H1 (cell line): ENCODE results near the gene BRIP1.

Experiments used
- CTCF ChIP-seq, 3 experiments: IDR thresholded peaks; 1 replicate in 2 of 3; 2 replicates in 1 of 3; pipeline versions ENCODE4 v1.5.1 to v1.6.1; 2011; ENCODE audit warnings: low read length in 3 of 3, mild to moderate bottlenecking in 3 of 3, inconsistent platforms in 2 of 3, low read depth in 1 of 3, moderate library complexity in 1 of 3; ENCODE audit not compliant: insufficient read depth in 1 of 3; ENCODE audit errors: control extremely low read depth in 1 of 3
- EZH2 ChIP-seq: fragments of 200-600 bp; sonication (generic); IDR thresholded peaks from 2 replicates; pipeline ENCODE4 v1.7.1; 2012; ENCODE audit warnings: low read depth, mild to moderate bottlenecking, moderate library complexity, low read length, inconsistent platforms; ENCODE audit not compliant: severe bottlenecking
- MAFK ChIP-seq: IDR thresholded peaks from 2 replicates; pipeline ENCODE4 v1.6.1; 2012; ENCODE audit warnings: low read depth, mild to moderate bottlenecking, improper control_type of control experiment, low read length
- POLR2AphosphoS5 ChIP-seq: IDR thresholded peaks from 2 replicates; pipeline ENCODE4 v1.6.1; 2011; ENCODE audit warnings: low read depth, low read length

- TF ChIP-seq CTCF (IDR thresholded peaks at IDR 0.05; ENCODE audit: control extremely low read depth in 1 of 3, insufficient read depth in 1 of 3, low read depth in 1 of 3, low read length in 3 of 3) (no peak), EZH2 (no peak), MAFK (no peak), POLR2AphosphoS5 (no peak)
Observed at GRCh38 chr17:61750656-61751055, 112.7 kb downstream of the BRIP1 start.
